GM19099 (cell line): ENCODE measurements around the gene TAGLN3.

Experiments
- POLR2A ChIP-seq: IDR thresholded peaks from 3 replicates; pipeline ENCODE4 v1.6.1; 2011; ENCODE audit warnings: low read depth; ENCODE audit not compliant: insufficient read length; ENCODE audit errors: extremely low read depth

The TAGLN3 gene

GRCh38 chr3:111998636-111999483 is at the start of gene TAGLN3:
TAGLN3 (plus strand) TSS chr3:111998922; CDS start chr3:111999423, 501 bp downstream.
- TF ChIP-seq POLR2A, result no peak

GRCh38 chr3:111949712-111950111 is 49.0 kb upstream of the TAGLN3 start:
- TF ChIP-seq POLR2A, result no peak

GRCh38 chr3:111951032-111951431 is 47.7 kb upstream of the TAGLN3 start:
- no peak for TF ChIP-seq POLR2A

GRCh38 chr3:111952086-111952485 is 46.6 kb upstream of the TAGLN3 start:
- no peak for TF ChIP-seq POLR2A

GRCh38 chr3:111952866-111953450 is 45.8 kb upstream of the TAGLN3 start:
- no peak for TF ChIP-seq POLR2A

GRCh38 chr3:111954228-111954990 is 44.3 kb upstream of the TAGLN3 start:
- no peak for TF ChIP-seq POLR2A

GRCh38 chr3:111955876-111956275 is 42.8 kb upstream of the TAGLN3 start:
- no peak for TF ChIP-seq POLR2A

GRCh38 chr3:111956449-111956848 is 42.3 kb upstream of the TAGLN3 start:
- no peak for TF ChIP-seq POLR2A

- no peak for TF ChIP-seq POLR2A
Measured at GRCh38 chr3:111956995-111957734, 41.6 kb upstream of the TAGLN3 start.

- TF ChIP-seq POLR2A, result no peak
Measured at GRCh38 chr3:111961461-111962164, 37.1 kb upstream of the TAGLN3 start.

GRCh38 chr3:111963424-111963823 is 35.3 kb upstream of the TAGLN3 start:
- no peak for TF ChIP-seq POLR2A

GRCh38 chr3:111965484-111965883 is 33.2 kb upstream of the TAGLN3 start:
- no peak for TF ChIP-seq POLR2A

- TF ChIP-seq POLR2A, result no peak
Measured at GRCh38 chr3:111967068-111967467, 31.7 kb upstream of the TAGLN3 start.

- TF ChIP-seq POLR2A, result no peak
Measured at GRCh38 chr3:111967651-111968274, 31.0 kb upstream of the TAGLN3 start.
